MM.1S (cell line): ENCODE results near the gene ATP2B2.
A peak's percentile ranks its signal among the peaks of the same experiment; 100 is the strongest.

Experiments
- DNase-seq: peaks from one replicate; pipeline ENCODE4 v3.0.0-alpha.2; 2015
- H2AFZ ChIP-seq: fragments of 300-600 bp; sonication (generic); 2 replicates; pipeline ENCODE4 v1.6.0; 2016; ENCODE audit warnings: antibody characterized with exemption, low read length
- H3F3A ChIP-seq: fragments of 300-600 bp; sonication (generic); 2 replicates; pipeline ENCODE4 v1.6.1; 2016; ENCODE audit warnings: mild to moderate bottlenecking, antibody characterized with exemption, low read length, moderate library complexity, mixed read lengths; ENCODE audit not compliant: insufficient read depth
- H3K27ac ChIP-seq: fragments of 300-600 bp; sonication (generic); 2 replicates; pipeline ENCODE4 v1.5.1; 2016; ENCODE audit warnings: mild to moderate bottlenecking, low read length
- H3K27me3 ChIP-seq: fragments of 300-600 bp; sonication (generic); replicated peaks from 2 replicates; pipeline ENCODE4 v1.6.0; 2016; ENCODE audit warnings: low read length; ENCODE audit not compliant: insufficient read depth
- H3K36me3 ChIP-seq: fragments of 300-600 bp; sonication (generic); replicated peaks from 2 replicates; pipeline ENCODE4 v1.6.1; 2016; ENCODE audit warnings: mild to moderate bottlenecking, low read length, mixed read lengths; ENCODE audit not compliant: insufficient read depth
- H3K4me1 ChIP-seq: fragments of 300-600 bp; sonication (generic); 2 replicates; pipeline ENCODE4 v1.6.1; 2016; ENCODE audit warnings: low read length, mixed read lengths
- H3K4me2 ChIP-seq: fragments of 300-600 bp; sonication (generic); 2 replicates; pipeline ENCODE4 v1.6.0; 2016; ENCODE audit warnings: low read depth, low read length
- H3K4me3 ChIP-seq: fragments of 300-600 bp; sonication (generic); 2 replicates; pipeline ENCODE4 v1.5.1; 2016; ENCODE audit warnings: low read length, mixed read lengths
- H3K79me2 ChIP-seq: fragments of 300-600 bp; sonication (generic); 2 replicates; pipeline ENCODE4 v1.6.1; 2016; ENCODE audit warnings: mixed run types, low read length, mixed read lengths
- H3K9ac ChIP-seq: fragments of 300-600 bp; sonication (generic); 2 replicates; pipeline ENCODE4 v1.6.1; 2016; ENCODE audit warnings: low read length, mixed read lengths
- H3K9me2 ChIP-seq: fragments of 300-600 bp; sonication (generic); replicated peaks from 2 replicates; pipeline ENCODE4 v1.6.1; 2016; ENCODE audit warnings: mild to moderate bottlenecking, low read length, mixed read lengths; ENCODE audit not compliant: insufficient read depth
- H3K9me3 ChIP-seq: fragments of 300-600 bp; sonication (generic); replicated peaks from 2 replicates; pipeline ENCODE4 v1.6.1; 2016; ENCODE audit warnings: mild to moderate bottlenecking, low read length, mixed read lengths; ENCODE audit not compliant: insufficient read depth
- H4K20me1 ChIP-seq: fragments of 300-600 bp; sonication (generic); 2 replicates; pipeline ENCODE4 v1.6.1; 2016; ENCODE audit warnings: mild to moderate bottlenecking, low read length, moderate library complexity, mixed read lengths; ENCODE audit not compliant: insufficient read depth
- CTCF ChIP-seq: fragments of 300-600 bp; sonication (generic); IDR thresholded peaks from 2 replicates; pipeline ENCODE4 v1.5.1; 2016; ENCODE audit warnings: antibody characterized with exemption, low read length, mixed read lengths
- EZH2 ChIP-seq: fragments of 300-600 bp; sonication (generic); optimal IDR thresholded peaks from 2 replicates; pipeline ENCODE3; 2017; ENCODE audit warnings: low read depth, mild to moderate bottlenecking, antibody characterized with exemption, low read length, mixed read lengths
- EZH2phosphoT487 ChIP-seq: fragments of 300-600 bp; sonication (generic); IDR thresholded peaks from 2 replicates; pipeline ENCODE4 v1.6.1; 2018; ENCODE audit warnings: antibody characterized with exemption, low read length

ATP2B2 gene

GRCh38 chr3:10395671-10396070, 109.7 kb downstream of the ATP2B2 start:
- H3K9me3 ChIP-seq: no peaks in the 10 kb centered on the region
- H3K4me1 ChIP-seq: peaks cover 54% of the 10 kb centered on the region
- peak overlapping the region; percentile 51 for H3K9ac ChIP-seq
- TF ChIP-seq EZH2phosphoT487 (no peak), CTCF (no peak), EZH2 (no peak)
- H3K27me3 ChIP-seq: no peaks in the 10 kb centered on the region
- H3K9me2 ChIP-seq: no peaks in the 10 kb centered on the region
- no peak overlapping the region for H2AFZ ChIP-seq
- peak; percentile 94 for DNase-seq
- peak overlapping the region; percentile 83 for H3K4me2 ChIP-seq
- H3K27ac ChIP-seq: peak overlapping the region; percentile 91
- no peaks in the 10 kb centered on the region for H3K36me3 ChIP-seq
- no peaks in the 10 kb centered on the region for H3K79me2 ChIP-seq
- H3K4me3 ChIP-seq: peak overlapping the region; percentile 21
- H3F3A ChIP-seq: peaks cover 29% of the 10 kb centered on the region
- no peaks in the 10 kb centered on the region for H4K20me1 ChIP-seq

- TF ChIP-seq EZH2phosphoT487: no peak
- no peak for TF ChIP-seq CTCF
- no peak for TF ChIP-seq EZH2
Observed at GRCh38 chr3:10395196-10395595, 110.2 kb downstream of the ATP2B2 start.

GRCh38 chr3:10394491-10395025, 110.8 kb downstream of the ATP2B2 start:
- Histone ChIP-seq H2AFZ (0 out of 2 replicates have a peak overlapping the region, but pooled peaks have one; percentile 14), H3K9ac (peak overlapping the region; percentile 11; the same call in 1 of the 2 replicates), H3K4me1 (peaks cover 54% of the 10 kb centered on the region), H3K79me2 (no peaks in the 10 kb centered on the region), H4K20me1 (no peaks in the 10 kb centered on the region), H3F3A (peaks cover 29% of the 10 kb centered on the region), H3K27me3 (no peaks in the 10 kb centered on the region), H3K4me3 (no peak overlapping the region), H3K4me2 (peak overlapping the region; percentile 83; the same call in 1 of the 2 replicates), H3K27ac (peak overlapping the region; percentile 91), H3K36me3 (no peaks in the 10 kb centered on the region), H3K9me2 (no peaks in the 10 kb centered on the region), H3K9me3 (no peaks in the 10 kb centered on the region)
- no peak for TF ChIP-seq CTCF
- TF ChIP-seq EZH2phosphoT487: no peak
- TF ChIP-seq EZH2: no peak
- no peak for DNase-seq

More at GRCh38 chr3:10395196-10395595, 110.2 kb downstream of the ATP2B2 start:
- H3K9me3 ChIP-seq: no peaks in the 10 kb centered on the region
- peak overlapping the region; percentile 91 for H3K27ac ChIP-seq
- H3K27me3 ChIP-seq: no peaks in the 10 kb centered on the region
- no peaks in the 10 kb centered on the region for H3K36me3 ChIP-seq
- H3K4me2 ChIP-seq: peak overlapping the region; percentile 83
- no peaks in the 10 kb centered on the region for H4K20me1 ChIP-seq
- no peaks in the 10 kb centered on the region for H3K79me2 ChIP-seq
- peaks cover 29% of the 10 kb centered on the region for H3F3A ChIP-seq
- peaks cover 54% of the 10 kb centered on the region for H3K4me1 ChIP-seq
- H3K9ac ChIP-seq: peak overlapping the region; percentile 11; the same call in 1 of the 2 replicates
- no peaks in the 10 kb centered on the region for H3K9me2 ChIP-seq
- 0 out of 2 replicates have a peak overlapping the region, but pooled peaks have one; percentile 14 for H2AFZ ChIP-seq
- H3K4me3 ChIP-seq: 0 out of 2 replicates have a peak overlapping the region, but pooled peaks have one; percentile 4
- DNase-seq: peak; percentile 68
